RWPE2 (cell line): Measurements from ENCODE around the gene TST.

Experiments used
- ATAC-seq: fragments of 200-7000 bp; cut with Tn5 transposase; 3 replicates; pipeline ENCODE4 v1.9.1; 2021; ENCODE audit warnings: low read depth
- DNase-seq: peaks from one replicate; pipeline ENCODE4 v3.0.0-alpha.2; 2020; ENCODE audit warnings: low spot score
- H3K27ac ChIP-seq: fragments of 450-650 bp; 2 replicates; pipeline ENCODE4 v1.5.1; 2017; ENCODE audit warnings: mild to moderate bottlenecking; ENCODE audit not compliant: poor library complexity, severe bottlenecking
- H3K27me3 ChIP-seq: fragments of 250-450 bp; sonication (Bioruptor Pico); 2 replicates; pipeline ENCODE4 v1.5.1; 2021; ENCODE audit warnings: mild to moderate bottlenecking, moderate library complexity; ENCODE audit not compliant: insufficient read depth, poor library complexity, severe bottlenecking
- H3K36me3 ChIP-seq: fragments of 250-450 bp; sonication (Bioruptor Pico); 2 replicates; pipeline ENCODE4 v1.5.1; 2020; ENCODE audit warnings: low read depth, mild to moderate bottlenecking, moderate library complexity
- H3K4me1 ChIP-seq: fragments of 250-450 bp; sonication (Bioruptor Pico); 2 replicates; pipeline ENCODE4 v1.5.1; 2021; ENCODE audit warnings: mild to moderate bottlenecking, moderate library complexity; ENCODE audit not compliant: insufficient read depth, poor library complexity, severe bottlenecking
- H3K4me3 ChIP-seq: fragments of 250-450 bp; sonication (Bioruptor Pico); 2 replicates; pipeline ENCODE4 v1.5.1; 2021; ENCODE audit warnings: mild to moderate bottlenecking, moderate library complexity; ENCODE audit not compliant: severe bottlenecking
- H3K9me3 ChIP-seq: fragments of 250-450 bp; sonication (Bioruptor Pico); 2 replicates; pipeline ENCODE4 v1.5.1; 2021; ENCODE audit warnings: mild to moderate bottlenecking, moderate library complexity; ENCODE audit not compliant: severe bottlenecking
- TF ChIP-seq, protein P1 (sequence below): fragments of 450-650 bp; IDR thresholded peaks from one replicate; pipeline ENCODE4 v1.5.1; 2017; ENCODE audit warnings: mild to moderate bottlenecking, moderate library complexity; ENCODE audit not compliant: poor library complexity, severe bottlenecking

The TST gene

DNA sequence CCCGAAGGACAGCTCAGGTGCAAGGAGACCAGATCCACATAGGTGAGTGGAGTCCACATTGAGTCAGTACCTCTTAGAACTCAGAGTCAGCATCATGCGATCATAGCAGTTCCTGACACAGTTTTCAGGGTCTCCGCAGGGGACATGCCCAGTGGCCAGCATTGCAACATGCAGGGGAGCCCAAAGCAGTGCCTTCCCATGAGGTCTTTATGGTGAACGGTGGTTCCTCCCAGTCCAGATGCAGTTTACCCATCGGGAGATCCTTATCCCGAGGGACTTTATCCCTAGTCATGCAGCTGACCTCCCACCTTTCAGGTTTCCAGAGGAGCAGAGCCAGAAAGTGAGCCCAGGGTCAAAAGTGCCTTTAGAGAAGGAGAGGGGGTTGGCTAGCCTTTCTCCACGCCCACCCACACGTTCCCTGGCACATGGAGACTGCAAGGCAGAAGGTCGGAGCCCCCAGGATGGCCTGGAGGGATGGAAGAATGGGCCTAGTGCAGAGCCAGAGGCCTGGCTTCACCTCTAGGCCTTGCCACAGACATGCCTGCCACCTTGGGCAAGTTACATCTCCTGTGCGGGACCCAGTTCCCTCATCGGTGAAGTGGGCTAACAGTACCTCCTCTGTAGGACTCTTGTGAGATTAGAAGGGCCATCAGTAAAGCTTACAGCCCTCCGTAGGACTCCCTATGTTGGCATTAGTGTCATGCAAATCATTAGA, 38.7 kb upstream of the TST start:
- H3K4me1 ChIP-seq = no peaks in the 10 kb centered on the region
- no peak for DNase-seq
- H3K36me3 ChIP-seq = no peaks in the 10 kb centered on the region
- no peak overlapping the region for H3K4me3 ChIP-seq
- TF ChIP-seq, protein P1, sequence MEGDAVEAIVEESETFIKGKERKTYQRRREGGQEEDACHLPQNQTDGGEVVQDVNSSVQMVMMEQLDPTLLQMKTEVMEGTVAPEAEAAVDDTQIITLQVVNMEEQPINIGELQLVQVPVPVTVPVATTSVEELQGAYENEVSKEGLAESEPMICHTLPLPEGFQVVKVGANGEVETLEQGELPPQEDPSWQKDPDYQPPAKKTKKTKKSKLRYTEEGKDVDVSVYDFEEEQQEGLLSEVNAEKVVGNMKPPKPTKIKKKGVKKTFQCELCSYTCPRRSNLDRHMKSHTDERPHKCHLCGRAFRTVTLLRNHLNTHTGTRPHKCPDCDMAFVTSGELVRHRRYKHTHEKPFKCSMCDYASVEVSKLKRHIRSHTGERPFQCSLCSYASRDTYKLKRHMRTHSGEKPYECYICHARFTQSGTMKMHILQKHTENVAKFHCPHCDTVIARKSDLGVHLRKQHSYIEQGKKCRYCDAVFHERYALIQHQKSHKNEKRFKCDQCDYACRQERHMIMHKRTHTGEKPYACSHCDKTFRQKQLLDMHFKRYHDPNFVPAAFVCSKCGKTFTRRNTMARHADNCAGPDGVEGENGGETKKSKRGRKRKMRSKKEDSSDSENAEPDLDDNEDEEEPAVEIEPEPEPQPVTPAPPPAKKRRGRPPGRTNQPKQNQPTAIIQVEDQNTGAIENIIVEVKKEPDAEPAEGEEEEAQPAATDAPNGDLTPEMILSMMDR = no peak
- no peak overlapping the region for H3K27ac ChIP-seq
- no peaks in the 10 kb centered on the region for H3K27me3 ChIP-seq
- ATAC-seq = no peak
- no peaks in the 10 kb centered on the region for H3K9me3 ChIP-seq

DNA sequence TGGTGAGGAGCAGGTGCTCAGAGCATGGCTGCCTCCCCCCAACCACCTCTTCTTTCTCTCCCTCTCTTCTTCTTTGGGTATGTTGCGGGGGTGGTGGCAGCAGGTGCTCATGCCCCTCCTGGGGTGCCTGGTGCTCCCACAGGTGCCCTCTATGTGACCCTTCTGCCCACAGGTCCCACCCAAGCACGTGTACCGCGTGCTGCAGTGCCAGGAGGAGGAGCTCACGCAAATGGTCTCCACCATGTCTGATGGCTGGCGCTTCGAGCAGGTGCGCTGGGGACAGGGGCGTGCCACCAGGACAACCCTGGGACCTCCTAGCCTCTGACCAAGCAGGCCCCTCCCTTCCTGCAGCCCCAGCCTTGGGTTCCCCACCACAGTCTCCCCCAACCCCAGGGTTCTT, 38.0 kb upstream of the TST start:
- H3K4me3 ChIP-seq = no peak overlapping the region
- H3K27me3 ChIP-seq = no peaks in the 10 kb centered on the region
- TF ChIP-seq, protein P1 = no peak
- H3K9me3 ChIP-seq = no peaks in the 10 kb centered on the region
- H3K4me1 ChIP-seq = no peaks in the 10 kb centered on the region
- DNase-seq (no peak), ATAC-seq (no peak)
- H3K27ac ChIP-seq = no peak overlapping the region
- H3K36me3 ChIP-seq = no peaks in the 10 kb centered on the region

DNA sequence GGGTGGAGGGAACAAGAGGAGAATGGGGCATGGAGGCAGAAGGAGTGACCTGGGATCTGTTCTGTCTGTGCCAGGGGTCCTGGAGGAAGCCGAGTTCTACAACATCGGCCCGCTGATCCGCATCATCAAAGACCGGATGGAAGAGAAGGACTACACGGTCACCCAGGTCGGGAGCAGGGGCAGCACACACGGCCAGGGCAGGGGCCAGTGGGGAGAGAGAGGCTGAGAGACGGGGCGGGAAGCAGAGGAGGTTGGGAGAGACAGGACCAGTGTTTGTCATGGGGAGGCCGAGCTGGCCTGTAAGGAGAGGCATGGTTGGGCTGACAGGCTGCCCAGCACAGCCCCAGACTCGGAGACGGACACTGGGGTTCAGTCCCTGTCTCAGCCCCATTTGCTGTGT, 37.0 kb upstream of the TST start:
- no peak overlapping the region for H3K27ac ChIP-seq
- H3K4me3 ChIP-seq = no peak overlapping the region
- no peak for ATAC-seq
- H3K9me3 ChIP-seq = no peaks in the 10 kb centered on the region
- no peaks in the 10 kb centered on the region for H3K4me1 ChIP-seq
- TF ChIP-seq, protein P1 = no peak
- no peak for DNase-seq
- no peaks in the 10 kb centered on the region for H3K36me3 ChIP-seq
- H3K27me3 ChIP-seq = no peaks in the 10 kb centered on the region

DNA sequence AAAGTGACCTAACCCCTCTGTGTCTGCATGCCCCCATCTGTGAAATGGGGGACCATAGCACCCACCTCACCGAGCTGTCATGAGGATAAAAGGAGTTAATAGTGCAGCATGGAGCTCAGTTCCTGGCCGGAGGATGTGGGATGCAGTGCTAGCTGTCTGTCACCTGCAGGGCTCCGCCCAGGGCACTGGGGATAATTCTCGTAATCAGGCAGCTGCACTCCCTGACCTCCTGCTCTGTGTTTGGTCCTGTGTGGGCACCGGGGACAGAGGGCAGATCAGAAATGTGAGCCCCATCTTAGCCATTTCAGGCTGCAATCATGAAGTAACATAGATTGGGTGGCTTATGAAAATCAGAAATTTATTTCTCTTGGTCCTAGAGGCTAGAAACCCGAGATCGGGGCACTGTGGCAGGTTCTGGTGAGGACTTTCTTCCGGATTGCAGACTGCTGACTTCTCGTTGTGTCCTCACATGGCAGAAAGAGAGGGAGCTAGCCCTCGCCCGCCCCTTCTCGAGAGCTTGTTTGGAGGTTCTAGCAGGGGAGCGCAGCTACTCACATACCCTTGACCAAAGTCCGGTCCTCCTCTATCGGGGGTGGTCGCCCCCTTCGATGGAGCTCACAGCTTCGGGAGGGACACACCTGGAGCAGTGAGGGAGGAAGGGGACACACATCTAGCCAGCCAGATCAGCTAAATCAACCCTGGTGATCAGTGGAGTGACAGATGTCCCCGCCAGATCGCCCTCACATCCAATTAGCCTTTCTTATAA, 35.5 kb upstream of the TST start:
- H3K27ac ChIP-seq = no peak overlapping the region
- DNase-seq (no peak), ATAC-seq (no peak)
- no peaks in the 10 kb centered on the region for H3K36me3 ChIP-seq
- H3K4me3 ChIP-seq = no peak overlapping the region
- TF ChIP-seq, protein P1 = no peak
- no peaks in the 10 kb centered on the region for H3K27me3 ChIP-seq
- no peaks in the 10 kb centered on the region for H3K4me1 ChIP-seq
- H3K9me3 ChIP-seq = no peaks in the 10 kb centered on the region

DNA sequence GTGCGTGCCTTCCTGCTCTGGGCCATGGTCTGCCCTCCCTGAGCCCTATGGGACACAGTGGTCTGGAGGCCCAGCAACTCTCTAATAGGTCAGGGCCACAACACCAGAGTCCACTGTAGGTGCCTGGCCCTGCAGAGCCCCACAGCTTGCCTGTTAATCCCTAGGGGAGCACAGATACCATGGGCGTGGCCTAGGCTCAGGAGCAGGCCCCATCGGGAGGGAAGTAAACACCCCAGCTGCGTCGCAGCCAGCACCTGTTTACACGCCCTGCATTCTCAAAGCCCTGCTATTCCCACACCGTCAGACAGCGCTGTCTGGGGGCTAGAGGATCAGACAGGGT, 34.8 kb upstream of the TST start:
- no peaks in the 10 kb centered on the region for H3K9me3 ChIP-seq
- no peaks in the 10 kb centered on the region for H3K4me1 ChIP-seq
- H3K36me3 ChIP-seq = no peaks in the 10 kb centered on the region
- TF ChIP-seq, protein P1 = no peak
- ATAC-seq = no peak
- no peak overlapping the region for H3K27ac ChIP-seq
- no peaks in the 10 kb centered on the region for H3K27me3 ChIP-seq
- no peak overlapping the region for H3K4me3 ChIP-seq
- DNase-seq = no peak
